Brain microvascular endothelial cell (primary cell): ENCODE data around the gene C16orf96.

Experiments used
- DNase-seq: peaks from one replicate; pipeline ENCODE4 v3.0.0-alpha.2; 2020
- H3K27ac ChIP-seq: fragments of 250-450 bp; sonication (Bioruptor Pico); 2 replicates; pipeline ENCODE4 v1.5.1; 2020; ENCODE audit warnings: mild to moderate bottlenecking, moderate library complexity
- H3K27me3 ChIP-seq: fragments of 250-450 bp; sonication (Bioruptor Pico); replicated peaks from 2 replicates; pipeline ENCODE4 v1.5.1; 2020; ENCODE audit warnings: mild to moderate bottlenecking
- H3K36me3 ChIP-seq: fragments of 250-450 bp; sonication (Bioruptor Pico); replicated peaks from 2 replicates; pipeline ENCODE4 v1.5.1; 2020; ENCODE audit warnings: mild to moderate bottlenecking
- H3K4me3 ChIP-seq: 2 replicates; pipeline ENCODE4 v1.5.1; 2011; ENCODE audit warnings: low read depth, mild to moderate bottlenecking, control low read depth, low read length, moderate library complexity
- CTCF ChIP-seq: IDR thresholded peaks from 2 replicates; pipeline ENCODE4 v1.5.1; 2011; ENCODE audit warnings: low read depth, mild to moderate bottlenecking, moderate library complexity, low read length, control low read depth, inconsistent platforms; ENCODE audit errors: missing control alignments
- in situ Hi-C: cut with HindIII; loops from 2 replicates; pipeline ENCODE4 v1.10.0; 2017; ENCODE audit warnings: low sequenced_read_pairs, low pct_ligation_motif_present

Gene C16orf96

GRCh38 chr16:4522051-4522581 is 34.0 kb upstream of the C16orf96 start:
- in situ Hi-C loops = no loop called here
- no peak for DNase-seq
- no peak overlapping the region for H3K4me3 ChIP-seq
- no peaks in the 10 kb centered on the region for H3K36me3 ChIP-seq
- no peak overlapping the region for H3K27ac ChIP-seq
- TF ChIP-seq CTCF = no peak
- no peaks in the 10 kb centered on the region for H3K27me3 ChIP-seq

DNA sequence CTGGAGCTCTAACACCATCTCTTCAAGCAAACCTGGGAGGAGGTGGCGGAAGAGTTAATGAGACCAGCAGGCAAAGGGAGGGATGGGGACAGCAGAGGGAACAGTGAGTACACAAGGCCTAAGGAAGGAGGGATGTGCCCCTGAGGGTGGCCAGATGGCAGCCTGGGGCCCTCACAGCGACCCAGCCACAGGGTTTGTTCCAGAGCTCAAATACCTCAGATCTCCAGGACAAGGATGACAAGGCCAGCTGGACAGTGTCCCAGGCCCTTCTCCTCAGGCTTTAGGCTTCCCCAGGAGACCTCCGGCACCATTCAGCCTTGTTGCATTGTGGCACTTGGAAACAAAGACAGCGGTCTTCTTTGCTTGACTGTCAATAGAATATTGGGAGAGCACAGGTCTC is 32.5 kb upstream of the C16orf96 start:
- Histone ChIP-seq H3K4me3 (no peak overlapping the region), H3K27me3 (no peaks in the 10 kb centered on the region), H3K36me3 (no peaks in the 10 kb centered on the region), H3K27ac (no peak overlapping the region)
- no peak for TF ChIP-seq CTCF
- no peak for DNase-seq
- in situ Hi-C loops = no loop called here

GRCh38 chr16:4524571-4524970 is 31.6 kb upstream of the C16orf96 start:
- Histone ChIP-seq H3K27me3 (no peaks in the 10 kb centered on the region), H3K27ac (no peak overlapping the region), H3K4me3 (no peak overlapping the region), H3K36me3 (no peaks in the 10 kb centered on the region)
- in situ Hi-C loops = no loop called here
- DNase-seq = no peak
- TF ChIP-seq CTCF = no peak

DNA sequence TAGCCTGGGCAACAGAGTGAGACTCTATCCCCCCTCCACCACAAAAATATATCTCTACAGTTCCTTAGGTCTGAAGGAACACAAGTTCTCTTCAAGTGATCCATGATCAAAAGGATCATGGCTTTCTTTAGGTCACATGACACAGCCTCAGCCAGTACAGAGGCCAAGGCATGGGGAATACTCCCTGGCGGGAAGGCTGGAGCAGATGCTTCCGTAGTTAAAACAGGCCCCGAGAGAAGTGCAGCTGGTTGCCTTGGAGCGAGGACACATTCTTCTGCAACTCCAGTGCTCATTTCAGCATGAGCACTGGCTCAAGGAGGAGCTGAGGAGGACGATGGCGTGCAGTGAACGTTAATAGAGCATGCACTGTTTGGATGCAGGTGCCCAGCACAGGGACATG is 31.1 kb upstream of the C16orf96 start:
- in situ Hi-C loops = no loop called here
- no peak for TF ChIP-seq CTCF
- Histone ChIP-seq H3K36me3 (no peaks in the 10 kb centered on the region), H3K4me3 (no peak overlapping the region), H3K27me3 (no peaks in the 10 kb centered on the region), H3K27ac (no peak overlapping the region)
- no peak for DNase-seq

- in situ Hi-C loops = no loop called here
- Histone ChIP-seq H3K27ac (no peak overlapping the region), H3K36me3 (no peaks in the 10 kb centered on the region), H3K27me3 (no peaks in the 10 kb centered on the region), H3K4me3 (no peak overlapping the region)
- TF ChIP-seq CTCF = no peak
- DNase-seq = no peak
Measured at GRCh38 chr16:4525634-4526277, 30.4 kb upstream of the C16orf96 start.
